AG08395 (cell line): ENCODE results near the gene GABRP.
A peak's percentile ranks its signal among the peaks of the same experiment; 100 is the strongest.
"Not testable (repeated sequence)": the region's sequence is repeated elsewhere in the genome, so short reads cannot be mapped to it uniquely, and the experiment has no call there.

Source experiments
- DNase-seq: peaks from one replicate; pipeline ENCODE4 v3.0.0; 2012; ENCODE audit warnings: mixed read lengths, low spot score

Gene GABRP, protein sequence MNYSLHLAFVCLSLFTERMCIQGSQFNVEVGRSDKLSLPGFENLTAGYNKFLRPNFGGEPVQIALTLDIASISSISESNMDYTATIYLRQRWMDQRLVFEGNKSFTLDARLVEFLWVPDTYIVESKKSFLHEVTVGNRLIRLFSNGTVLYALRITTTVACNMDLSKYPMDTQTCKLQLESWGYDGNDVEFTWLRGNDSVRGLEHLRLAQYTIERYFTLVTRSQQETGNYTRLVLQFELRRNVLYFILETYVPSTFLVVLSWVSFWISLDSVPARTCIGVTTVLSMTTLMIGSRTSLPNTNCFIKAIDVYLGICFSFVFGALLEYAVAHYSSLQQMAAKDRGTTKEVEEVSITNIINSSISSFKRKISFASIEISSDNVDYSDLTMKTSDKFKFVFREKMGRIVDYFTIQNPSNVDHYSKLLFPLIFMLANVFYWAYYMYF

DNA sequence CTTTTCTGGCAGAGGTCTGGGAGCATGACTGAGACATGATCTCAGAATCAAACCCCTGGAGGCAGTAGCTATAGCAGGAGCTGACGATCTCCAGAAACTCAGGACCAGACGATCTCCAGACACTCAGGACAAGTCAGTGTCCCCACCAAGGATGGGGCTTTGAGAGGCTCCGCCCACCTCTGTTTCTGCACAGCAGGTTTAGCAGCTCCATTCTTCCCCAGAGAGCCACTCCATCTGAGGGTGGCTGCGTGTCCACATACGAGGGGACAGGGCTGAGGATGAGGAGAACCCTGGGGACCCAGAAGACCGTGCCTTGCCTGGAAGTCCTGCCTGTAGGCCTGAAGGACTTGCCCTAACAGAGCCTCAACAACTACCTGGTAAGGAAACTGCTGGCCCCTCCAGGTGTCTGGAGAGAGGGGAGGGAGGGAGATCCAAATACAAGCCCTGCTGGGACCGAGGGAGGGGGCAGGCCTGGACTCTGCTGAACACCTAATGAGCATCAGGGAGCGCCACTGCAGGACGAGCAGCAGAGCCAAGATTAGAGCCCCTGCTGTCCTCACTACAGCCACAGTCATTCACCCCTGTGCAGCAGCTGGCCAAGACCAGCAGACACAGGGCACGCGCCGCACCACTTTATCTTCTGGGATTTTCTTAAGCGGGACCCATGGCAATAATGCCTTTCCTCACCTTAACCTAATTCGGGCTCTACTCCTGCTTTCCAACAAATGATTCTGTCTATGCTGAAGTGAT lies at the start of gene GABRP:
Gene GABRP (plus strand): TSS at position 228 of the 750 bp plus-strand sequence. CDS start 4,891 bp downstream, outside the sequence.
- DNase-seq, result no peak

DNA sequence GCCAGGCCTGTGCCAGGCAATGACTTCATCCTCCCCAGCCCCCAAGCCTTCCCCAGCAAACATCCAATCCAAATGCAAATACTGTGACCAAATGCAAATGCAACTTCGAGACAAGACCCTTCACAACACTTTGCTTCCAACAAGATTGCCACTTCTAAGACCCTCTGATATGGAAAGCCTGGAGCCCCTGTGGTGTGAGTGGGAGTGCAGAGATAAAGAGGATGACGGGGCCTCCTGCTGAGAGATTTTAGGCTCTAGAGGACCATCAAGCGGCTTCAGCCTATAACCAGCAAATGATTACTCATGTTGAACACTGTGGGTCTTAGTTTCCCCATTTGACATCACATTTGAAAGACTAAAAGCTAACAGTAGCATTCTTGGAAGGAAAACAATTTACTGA lies 46.6 kb upstream of the GABRP start:
- DNase-seq, result no peak

DNA sequence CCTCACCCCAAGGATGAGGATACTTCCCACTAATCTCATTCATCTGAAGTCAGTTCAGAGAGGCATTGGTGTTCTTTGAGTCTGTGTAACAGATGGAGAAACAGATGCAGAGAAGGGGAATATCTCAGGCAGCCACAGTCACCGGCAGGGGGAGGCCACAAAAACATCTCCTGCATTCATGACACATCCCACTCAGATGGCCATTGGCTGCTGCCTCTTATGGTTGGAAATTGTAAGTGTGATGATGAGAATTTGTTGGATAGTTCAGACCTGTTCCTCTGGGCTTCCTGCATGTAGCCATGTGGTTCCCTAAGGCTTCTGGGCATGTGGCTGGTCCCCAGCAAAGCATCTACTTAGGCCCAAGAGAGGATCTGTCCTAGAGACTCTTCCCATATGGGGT lies 45.9 kb upstream of the GABRP start:
- DNase-seq, result no peak

GRCh38 chr5:170738840-170739239 lies 44.7 kb upstream of the GABRP start:
- no peak for DNase-seq

GRCh38 chr5:170739446-170739845 lies 44.1 kb upstream of the GABRP start:
- no peak for DNase-seq

DNA sequence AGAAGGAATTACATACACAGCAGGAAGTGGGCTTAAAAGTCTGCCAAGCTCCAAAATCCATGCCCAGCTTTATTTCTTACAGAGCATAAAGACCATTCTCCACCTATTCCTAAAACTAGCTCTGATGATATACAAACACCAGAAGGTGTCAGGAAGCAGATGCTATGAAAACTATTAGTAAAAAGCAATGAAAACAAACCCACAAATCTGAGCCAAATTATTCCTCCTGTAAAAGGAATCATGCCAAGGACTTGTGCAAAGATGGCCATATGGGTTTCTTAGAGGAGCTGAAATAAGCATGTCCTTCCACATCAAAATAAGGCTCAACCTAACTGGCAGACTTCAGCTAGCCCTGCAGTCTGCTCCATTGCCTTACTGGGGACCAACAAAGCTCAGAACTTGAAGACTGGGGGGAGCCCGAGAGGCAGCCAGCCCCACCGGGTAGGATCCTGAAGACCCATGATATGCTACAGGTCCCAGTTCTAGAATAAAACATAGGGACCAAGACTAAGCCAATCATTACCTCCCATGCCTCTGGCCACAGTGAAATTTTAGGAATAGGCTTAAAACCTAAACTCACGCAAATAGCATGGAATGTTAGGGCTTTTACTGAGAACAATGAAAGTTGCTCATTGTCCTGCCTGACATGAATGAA lies 42.8 kb upstream of the GABRP start:
- no peak for DNase-seq

- DNase-seq, result no peak
These were observed 41.7 kb upstream of the GABRP start for GRCh38 chr5:170741801-170742200.

DNA sequence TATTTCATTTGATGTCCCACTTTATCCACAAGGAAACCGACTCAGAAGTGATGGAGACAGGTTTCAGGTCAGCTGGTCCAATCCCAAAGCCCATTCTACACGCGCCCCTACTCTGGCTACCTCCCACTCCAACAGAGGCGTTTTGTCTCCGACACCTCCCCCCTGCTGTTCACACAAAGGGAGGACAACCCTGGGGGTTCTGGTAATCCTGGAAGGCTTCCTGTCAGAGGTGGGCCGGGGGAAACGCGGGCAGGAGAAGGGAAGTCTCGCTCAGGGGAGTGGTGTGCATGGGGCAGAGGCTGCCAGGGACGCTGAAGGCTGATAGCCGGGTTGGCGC lies 39.7 kb upstream of the GABRP start:
- no peak for DNase-seq

DNA sequence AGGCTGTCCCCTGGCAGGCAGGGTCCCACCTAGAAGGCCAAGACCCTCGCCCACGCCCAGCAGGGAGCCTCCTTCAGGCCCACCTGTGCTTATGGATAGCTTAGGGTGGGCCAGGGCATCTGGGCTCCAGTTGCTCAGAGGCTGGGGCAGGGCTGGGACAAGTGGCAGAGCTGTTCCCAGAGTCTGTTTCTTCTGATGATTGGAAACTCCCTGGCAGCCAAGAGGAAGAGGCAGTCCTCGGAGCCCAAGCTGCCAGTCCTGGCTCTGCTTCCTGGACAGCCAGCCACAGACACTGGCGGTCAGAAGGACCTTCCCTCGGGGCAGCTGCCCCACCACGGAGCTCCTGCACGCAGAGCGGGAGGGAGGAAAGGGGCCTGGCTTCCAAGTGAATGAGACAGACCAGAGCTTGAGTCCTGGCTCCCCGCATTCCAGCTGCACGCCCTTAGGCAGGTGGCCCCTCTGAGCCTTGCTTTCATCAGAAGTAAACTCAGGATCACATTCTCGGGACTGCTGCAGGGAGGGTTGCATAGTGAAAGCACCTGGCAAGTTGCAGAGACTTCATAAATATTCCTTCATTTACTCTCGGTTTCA lies 37.9 kb upstream of the GABRP start:
- DNase-seq, result peak; percentile 5

DNA sequence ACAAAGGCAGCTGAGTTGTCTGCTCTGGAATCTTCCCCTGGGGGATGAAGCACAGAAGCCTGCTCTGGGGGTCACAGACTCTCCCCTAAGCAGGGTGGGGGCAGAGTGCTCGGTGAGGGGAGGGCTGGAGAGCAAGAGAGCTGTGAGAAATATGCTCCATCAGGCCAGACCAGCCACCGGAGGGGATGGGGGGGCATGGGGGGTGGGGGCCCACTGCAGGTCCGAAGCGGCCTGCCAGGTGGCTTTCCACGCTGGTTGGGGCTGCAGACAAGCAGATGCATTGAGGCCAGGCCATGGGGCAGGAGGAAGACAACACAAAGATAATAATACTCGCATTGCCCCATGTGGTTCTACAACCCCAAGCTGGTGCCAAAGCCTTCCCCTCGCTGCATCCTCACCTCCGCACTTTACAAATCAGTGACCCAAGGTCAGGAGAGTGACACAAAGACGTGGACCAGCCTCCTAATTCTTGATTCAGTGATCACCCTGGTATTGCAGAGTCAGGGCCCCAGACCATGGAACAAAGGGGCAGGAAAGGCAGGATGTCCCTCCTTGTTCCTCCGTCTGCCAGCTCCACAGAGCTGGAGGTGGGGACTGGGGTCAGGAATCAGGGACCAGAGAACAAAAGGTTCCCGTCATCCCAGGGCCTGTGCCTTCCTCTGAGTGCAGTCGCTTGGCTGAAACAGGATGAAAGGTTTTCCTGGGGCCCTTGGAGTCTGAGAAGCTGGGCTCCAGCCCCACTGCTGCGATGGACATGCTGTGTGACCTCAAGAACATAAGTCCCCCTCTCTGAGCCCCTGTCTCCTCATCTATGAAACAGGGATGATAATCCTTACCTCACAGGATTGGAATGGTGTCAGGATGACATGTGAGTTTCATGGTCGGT lies 37.2 kb upstream of the GABRP start:
- DNase-seq, result no peak

DNA sequence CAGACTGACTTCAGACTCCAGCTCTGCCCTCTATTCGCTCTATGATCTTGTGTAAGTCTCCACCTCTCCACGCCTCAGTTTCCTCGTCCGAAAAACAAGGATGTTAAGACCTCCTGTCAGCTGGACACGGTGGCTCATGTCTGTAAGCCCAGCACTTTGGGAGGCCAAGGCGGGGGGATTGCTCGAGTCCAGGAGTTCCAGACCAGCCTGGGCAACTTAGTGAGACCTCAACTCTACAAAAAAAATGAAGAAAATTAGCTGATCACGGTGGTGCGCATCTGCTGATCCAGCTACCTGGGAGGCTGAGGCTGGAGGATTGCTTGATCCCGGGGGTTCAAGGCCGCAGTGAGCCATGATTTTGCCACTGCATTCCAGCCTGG lies 36.6 kb upstream of the GABRP start:
- no peak for DNase-seq

- DNase-seq, result no peak
These were observed 36.2 kb upstream of the GABRP start for GRCh38 chr5:170747357-170747756.

DNA sequence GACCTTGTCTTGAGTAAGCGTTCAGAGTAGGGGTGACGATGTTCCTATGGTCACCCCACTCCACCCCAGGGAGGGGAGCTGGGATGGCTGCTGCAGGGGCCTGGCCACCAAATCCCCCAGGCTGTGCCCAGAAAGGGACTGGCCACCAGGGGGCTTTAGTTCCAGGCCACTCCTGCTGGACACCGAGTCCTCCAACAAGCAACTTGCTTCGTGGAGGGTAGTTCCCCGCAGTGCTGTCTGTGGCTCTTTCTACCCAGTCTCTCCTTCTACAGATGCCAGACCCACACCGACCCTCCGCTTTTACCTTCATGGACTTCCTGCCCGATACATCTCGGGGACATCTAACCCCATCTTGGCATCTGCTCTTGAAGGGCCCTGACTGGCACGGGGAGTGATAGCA lies 35.7 kb upstream of the GABRP start:
- DNase-seq, result no peak

DNA sequence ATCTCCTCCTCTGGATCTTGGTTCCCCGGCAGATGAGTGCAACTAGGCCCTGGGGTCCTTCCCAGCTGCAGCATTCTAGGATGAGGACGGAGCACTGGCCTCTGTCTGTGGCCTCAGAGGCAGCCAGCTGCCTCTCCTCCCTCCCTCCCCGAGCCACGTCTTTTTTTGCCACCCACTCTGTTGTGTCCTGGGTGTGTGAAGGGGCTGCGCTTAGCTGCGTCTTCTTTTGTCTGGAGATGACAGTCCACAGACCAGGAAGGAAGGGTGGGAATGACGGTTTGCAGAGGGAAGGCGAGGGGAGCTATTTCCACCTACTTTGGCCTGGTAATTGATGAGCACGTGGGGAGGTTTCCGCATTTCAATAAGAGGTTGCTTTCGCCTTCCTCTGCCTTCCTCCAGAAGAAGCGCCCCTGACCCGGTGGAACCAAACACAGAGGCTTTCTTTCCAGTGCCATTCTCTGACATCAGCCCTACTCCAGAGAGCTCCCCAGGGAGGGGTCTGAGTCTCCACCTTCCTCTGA lies 34.5 kb upstream of the GABRP start:
- DNase-seq, result no peak

- no peak for DNase-seq
These were observed 33.6 kb upstream of the GABRP start for GRCh38 chr5:170749911-170750431.

DNA sequence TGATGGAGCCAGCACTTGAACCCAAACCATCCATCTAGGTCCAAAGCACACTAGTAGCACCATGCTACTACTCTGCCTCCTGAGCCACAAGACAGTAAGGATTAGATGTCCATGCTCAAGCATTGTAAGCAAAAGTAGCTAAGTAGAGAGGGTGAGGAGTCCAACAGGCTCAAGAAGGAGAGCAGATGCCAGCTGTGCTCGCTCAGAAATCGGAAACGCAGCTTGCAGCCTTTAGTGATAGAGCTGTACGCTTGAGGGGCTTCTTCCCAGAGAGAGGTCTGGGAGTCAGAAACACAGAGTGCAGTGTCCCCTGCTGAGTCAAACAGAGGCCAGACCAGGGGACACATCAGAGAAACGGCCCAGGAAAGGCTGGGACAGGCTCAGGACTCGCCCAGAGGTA lies 32.7 kb upstream of the GABRP start:
- no peak for DNase-seq

GRCh38 chr5:170751631-170752030 lies 31.9 kb upstream of the GABRP start:
- no peak for DNase-seq

DNA sequence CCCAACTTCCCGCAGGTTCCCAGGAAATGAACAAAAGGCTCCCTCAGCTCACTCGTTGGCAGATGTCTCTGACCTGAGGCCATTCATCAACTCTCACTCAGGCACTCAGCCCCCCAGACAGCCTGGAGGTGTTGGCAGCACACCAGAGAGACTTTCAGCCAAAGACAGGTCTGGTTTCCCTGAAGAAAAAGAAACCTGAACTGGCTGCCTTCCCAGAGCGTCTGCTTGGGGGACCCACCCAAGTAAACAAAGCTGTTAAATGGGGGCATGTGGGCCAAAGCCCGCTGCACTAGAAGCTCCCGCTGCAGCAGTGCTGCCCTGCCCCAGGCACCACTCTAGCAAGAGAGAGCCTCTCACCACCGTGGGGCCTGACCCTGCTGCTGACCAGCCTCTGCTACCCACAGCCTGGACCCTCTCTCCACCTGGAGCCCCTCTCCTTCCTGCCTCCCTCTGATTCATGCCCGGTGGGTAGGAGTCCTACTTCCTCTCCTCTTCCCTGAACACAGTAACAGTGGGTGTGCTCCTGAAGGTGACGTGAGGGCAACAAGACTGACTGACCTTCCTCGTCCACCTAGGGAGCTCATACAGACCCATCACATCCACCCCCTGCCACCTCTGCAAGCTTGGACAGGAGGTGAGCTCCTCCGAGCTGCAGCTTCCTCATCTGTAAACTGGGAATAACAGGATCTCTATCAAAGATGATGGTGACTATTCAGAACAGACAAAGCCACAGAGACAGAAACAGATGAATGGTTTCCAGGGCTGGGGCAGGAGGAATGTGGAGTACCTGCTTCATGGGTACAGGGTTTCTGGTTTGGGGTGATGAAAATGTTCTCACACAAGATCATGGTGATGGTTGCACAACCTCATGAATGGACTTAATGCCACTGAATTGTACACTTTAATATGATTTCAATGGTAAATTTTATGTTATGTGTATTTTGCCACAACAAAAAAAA lies 31.0 kb upstream of the GABRP start:
- no peak for DNase-seq

- DNase-seq, result no peak
These were observed 30.2 kb upstream of the GABRP start for GRCh38 chr5:170753311-170753710.

GRCh38 chr5:170754508-170754907 lies 29.0 kb upstream of the GABRP start:
- DNase-seq, result not testable (repeated sequence)
